GM19372 (cell line): ENCODE results near the gene LILRA6.
"Not testable (repeated sequence)": the region's sequence is repeated elsewhere in the genome, so short reads cannot be mapped to it uniquely, and the experiment has no call there.

ENCODE experiments used
- ATAC-seq: cut with Tn5 transposase; IDR thresholded peaks from one replicate; pipeline ENCODE4 v1.9.1; 2021; ENCODE audit warnings: mild to moderate bottlenecking, low read depth, moderate library complexity; ENCODE audit not compliant: unreplicated experiment

The LILRA6 gene

GRCh38 chr19:54239491-54240371, 2.9 kb downstream of the LILRA6 start:
- not testable (repeated sequence) for ATAC-seq

- no peak for ATAC-seq
Observed at GRCh38 chr19:54233941-54234340, 8.6 kb downstream of the LILRA6 start.

- ATAC-seq, result no peak
Observed at GRCh38 chr19:54231077-54231931, 11.3 kb downstream of the LILRA6 start.

DNA sequence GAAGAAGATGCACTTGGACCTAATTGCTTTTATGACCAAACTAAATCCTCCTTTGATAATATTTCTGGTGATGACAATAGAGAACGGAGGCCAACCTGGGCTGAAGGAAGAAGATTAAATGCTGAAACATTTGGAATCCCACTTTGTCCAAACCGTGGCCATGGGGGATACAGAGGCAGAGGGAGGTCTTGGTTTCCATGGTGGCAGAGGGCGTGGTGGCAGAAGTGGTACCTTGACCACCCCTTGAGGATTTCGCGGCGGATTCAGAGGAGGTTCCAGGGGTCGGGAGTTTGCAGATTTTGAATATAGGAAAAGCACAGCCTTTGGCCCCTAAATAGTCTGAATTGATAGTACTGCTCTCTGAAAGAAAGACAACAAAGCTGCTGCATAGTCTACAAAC, 12.6 kb downstream of the LILRA6 start:
- no peak for ATAC-seq

DNA sequence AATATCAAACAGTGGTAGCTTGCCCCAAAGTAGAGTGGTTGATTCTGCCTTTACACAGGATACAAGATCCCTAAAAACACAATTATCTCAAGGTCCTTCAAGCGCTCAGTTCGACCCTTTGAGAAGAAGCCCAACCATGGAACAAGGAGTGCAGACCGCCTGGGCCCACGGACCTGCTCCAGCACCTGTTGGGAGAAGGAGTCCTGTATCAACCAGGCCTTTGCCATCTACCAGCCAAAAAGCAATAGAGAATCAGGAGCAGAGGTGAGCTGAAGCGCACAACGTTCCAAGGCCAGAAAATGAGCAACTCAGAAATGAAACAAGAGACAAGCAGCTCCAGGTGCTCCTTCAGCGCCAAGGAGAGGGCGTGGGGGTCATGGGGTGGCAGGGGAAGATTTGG, 13.4 kb downstream of the LILRA6 start:
- ATAC-seq, result no peak

DNA sequence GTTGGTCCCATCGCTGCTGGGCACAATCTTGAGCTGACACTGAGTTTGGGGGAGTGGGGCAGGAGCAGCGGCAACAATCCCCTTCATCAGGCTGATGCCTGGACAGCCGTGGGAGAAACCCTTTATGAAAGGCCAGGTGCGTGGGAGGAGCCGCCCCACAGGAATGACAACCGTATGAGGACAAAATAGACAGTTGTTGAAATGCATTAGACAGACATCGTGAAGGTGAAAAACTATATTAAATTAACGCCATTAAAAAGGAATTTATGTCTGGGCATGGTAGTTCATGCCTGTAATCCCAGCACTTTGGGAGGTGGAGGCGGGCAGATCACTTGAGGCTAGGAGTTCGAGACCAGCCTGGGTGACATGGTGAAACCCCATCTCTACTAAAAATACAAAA, 18.0 kb downstream of the LILRA6 start:
- not testable (repeated sequence) for ATAC-seq

DNA sequence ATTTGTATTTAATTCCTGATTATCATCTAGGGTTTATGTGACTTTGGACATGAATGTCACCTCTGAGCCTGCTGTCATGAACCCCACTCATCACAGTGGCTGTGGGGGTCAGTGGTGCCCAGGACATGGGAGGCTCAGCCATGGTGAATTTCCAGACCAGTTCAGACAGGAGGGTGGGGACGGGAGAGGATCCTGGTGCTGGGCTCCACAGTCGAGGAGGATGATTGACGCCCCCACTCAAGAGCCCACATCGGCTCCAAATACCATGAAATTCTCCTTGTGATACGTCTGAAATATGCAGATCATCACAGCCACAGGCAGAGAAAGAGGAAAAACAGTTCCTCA, 18.7 kb downstream of the LILRA6 start:
- ATAC-seq, result not testable (repeated sequence)

DNA sequence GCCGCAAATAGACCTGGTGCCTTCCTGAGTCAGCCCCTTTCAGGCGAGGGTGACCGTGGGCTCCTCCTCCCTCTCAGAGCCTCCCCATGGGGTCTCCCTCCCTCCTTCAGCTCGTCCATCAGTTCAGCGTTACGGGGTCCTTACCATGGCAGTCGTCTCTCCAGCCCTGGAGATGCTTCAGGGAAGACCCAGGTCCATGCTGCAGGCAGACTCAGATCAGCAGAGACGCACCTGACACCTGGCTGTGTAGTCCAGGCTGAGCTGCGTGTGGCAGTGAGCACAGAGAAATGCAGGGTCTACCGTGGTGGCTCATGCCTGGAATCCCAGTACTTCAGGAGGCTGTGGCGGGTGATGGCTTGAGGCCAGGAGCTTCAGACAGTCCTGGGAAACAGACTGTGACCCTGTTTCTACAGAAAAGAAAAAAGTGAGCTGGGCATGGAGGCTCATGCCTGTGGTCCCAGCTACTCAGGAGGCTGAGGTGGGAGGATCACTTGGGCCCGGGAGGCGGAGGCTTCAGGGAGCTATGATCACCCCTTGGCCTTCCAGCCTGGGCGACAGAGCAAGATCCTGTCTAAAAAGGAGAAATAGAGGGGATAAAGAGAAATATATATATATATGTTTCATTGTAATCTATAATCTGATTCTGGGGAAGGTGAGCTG, 19.2 kb downstream of the LILRA6 start:
- ATAC-seq, result not testable (repeated sequence)

GRCh38 chr19:54222474-54223276, 19.9 kb downstream of the LILRA6 start, which contains the start of gene LILRB3:
Gene LILRB3, minus strand, starts transcription at chr19:54223007. Its CDS starts 31 bp downstream, at chr19:54222976.
- not testable (repeated sequence) for ATAC-seq

- ATAC-seq, result not testable (repeated sequence)
Observed at GRCh38 chr19:54221947-54222346, 20.6 kb downstream of the LILRA6 start.

GRCh38 chr19:54219702-54220101, 22.9 kb downstream of the LILRA6 start:
- not testable (repeated sequence) for ATAC-seq

DNA sequence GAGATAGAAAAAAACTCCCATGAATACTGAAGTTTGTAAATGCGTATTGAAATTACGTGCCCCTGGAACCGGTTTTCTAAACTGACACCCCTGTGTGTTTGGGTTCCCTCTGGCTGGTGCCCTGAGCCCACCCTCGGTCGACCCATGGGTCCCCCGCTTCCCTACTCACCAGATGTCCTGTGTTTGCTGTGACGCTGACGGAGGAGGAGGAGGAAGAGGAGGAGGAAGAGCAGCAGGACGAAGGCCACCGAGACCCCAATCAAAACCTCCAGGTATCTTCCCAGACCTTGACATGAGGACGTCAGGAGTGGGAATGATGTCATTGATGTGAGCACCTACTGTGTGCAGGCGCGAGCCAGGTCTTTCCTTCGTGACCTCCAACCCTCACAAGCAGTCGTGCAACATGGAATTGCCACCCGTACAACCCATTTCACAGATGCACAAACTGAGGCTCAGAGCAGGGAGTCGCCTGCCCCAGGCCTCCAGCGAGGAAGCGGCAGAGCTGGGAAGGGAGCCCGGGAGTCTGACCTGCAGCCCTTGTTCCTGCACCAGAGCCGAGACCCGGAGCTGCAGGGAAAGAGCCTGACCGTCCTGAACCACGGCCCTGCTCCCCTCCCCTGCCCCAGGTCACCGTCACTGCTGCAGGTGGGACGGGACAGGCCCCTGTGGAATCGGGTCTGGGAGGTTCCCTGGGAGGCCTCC, 23.5 kb downstream of the LILRA6 start:
- no peak for ATAC-seq

- ATAC-seq, result no peak
Observed at GRCh38 chr19:54218259-54218658, 24.3 kb downstream of the LILRA6 start.

- not testable (repeated sequence) for ATAC-seq
Observed at GRCh38 chr19:54217517-54218247, 24.9 kb downstream of the LILRA6 start.

DNA sequence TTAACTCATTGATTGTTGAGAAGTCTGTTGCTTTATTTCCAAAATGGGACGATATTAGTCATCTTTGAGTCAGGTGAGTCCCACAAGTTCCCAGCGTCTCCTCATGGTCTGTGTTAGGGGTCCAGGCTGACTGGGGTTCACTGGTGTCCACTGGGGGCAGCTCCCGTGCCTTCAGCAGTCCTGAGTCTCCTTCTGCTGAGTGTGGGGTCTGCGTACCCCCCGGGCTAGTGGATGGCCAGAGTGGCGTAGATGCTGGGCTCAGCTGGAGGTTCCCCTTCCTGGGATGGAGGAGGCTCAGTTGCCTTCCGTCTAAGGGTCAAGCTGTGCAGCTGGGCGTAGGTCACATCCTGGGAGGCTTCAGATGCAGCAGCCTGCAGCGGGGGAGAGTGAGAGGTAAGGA, 25.7 kb downstream of the LILRA6 start:
- ATAC-seq, result no peak

DNA sequence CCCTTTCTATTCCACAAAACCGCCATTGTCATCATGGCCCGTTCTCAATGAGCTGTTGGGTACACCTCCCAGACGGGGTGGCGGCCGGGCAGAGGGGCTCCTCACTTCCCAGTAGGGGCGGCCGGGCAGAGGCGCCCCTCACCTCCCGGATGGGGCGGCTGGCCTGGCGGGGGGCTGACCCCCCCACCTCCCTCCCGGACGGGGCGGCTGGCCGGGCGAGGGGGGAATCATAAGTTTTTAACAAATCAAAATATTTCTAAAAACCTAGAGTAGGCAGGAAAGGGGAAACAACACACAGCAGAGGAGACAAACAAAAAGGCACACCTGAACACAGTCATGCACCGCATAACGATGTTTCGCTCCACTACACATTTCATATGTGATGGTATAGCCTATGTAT, 27.9 kb downstream of the LILRA6 start:
- ATAC-seq, result not testable (repeated sequence)

- not testable (repeated sequence) for ATAC-seq
Observed at GRCh38 chr19:54214217-54214616, 28.4 kb downstream of the LILRA6 start.

DNA sequence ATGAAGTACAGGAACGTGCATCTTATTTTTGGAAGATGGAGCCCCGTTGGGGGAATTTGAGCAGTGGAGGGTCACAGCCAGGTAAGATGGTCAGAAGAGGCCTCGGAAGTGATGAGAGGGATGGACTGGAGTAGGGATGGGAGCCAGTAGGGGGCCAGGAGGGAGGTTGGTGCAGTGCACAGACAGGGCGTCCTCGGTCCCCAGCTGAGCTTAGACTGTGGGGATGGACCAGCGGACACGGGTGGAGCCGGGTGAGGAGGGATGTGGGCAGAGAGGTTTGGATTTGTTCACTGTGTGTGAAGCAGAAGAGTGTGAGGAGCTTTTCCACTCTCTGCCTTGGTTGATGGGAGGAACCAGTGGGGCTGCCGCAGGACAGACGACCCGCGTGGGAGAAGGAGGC, 31.4 kb downstream of the LILRA6 start:
- ATAC-seq, result no peak
